ENCODE measurements around the gene CERS6. TPM values are rescaled to one million over a fixed set of nuclear protein-coding genes. Genes with fewer than 3 reads are reported as not detected.

CERS6 gene
- total RNA-seq, 1 donor from 2014 or later = 30.8 TPM

- Mint-ChIP-seq H3K36me3 (ENCODE audit: low read depth) (no peaks in the 10 kb centered on the region), H3K27me3 (ENCODE audit: low read depth) (no peaks in the 10 kb centered on the region), H3K4me1 (ENCODE audit: low read depth) (no peaks in the 10 kb centered on the region), H3K27ac (ENCODE audit: unreplicated experiment) (no peak overlapping the region), H3K4me3 (ENCODE audit: unreplicated experiment) (no peak overlapping the region), H3K9me3 (ENCODE audit: low read depth) (no peaks in the 10 kb centered on the region)
- TF ChIP-seq, protein P1, sequence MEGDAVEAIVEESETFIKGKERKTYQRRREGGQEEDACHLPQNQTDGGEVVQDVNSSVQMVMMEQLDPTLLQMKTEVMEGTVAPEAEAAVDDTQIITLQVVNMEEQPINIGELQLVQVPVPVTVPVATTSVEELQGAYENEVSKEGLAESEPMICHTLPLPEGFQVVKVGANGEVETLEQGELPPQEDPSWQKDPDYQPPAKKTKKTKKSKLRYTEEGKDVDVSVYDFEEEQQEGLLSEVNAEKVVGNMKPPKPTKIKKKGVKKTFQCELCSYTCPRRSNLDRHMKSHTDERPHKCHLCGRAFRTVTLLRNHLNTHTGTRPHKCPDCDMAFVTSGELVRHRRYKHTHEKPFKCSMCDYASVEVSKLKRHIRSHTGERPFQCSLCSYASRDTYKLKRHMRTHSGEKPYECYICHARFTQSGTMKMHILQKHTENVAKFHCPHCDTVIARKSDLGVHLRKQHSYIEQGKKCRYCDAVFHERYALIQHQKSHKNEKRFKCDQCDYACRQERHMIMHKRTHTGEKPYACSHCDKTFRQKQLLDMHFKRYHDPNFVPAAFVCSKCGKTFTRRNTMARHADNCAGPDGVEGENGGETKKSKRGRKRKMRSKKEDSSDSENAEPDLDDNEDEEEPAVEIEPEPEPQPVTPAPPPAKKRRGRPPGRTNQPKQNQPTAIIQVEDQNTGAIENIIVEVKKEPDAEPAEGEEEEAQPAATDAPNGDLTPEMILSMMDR (IDR thresholded peaks at IDR 0.05) = no peak
- DNase-seq (ENCODE audit: low spot score) = no peak
Measured at GRCh38 chr2:168810235-168810634, 354.2 kb downstream of the CERS6 start.

DNA sequence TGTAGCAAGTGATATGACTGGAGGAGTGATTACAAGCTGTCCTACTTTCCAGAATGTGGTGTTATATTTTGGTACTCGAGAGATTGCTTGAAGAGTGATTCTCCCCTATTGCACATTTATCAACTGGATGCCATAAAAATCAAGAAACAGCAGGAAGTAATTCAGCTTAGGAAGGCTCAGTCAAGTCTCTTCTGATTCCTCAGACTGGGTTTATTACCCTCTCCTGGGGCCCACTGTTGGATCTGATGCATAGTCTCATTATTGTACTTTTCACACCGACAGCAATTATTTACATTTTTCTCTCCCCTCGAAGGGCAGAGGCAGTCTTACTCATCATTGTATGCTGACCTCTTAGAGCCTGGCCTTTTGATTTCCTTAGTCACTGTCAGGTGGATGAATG is 355.6 kb downstream of the CERS6 start:
- no peaks in the 10 kb centered on the region for H3K36me3 Mint-ChIP-seq (ENCODE audit: low read depth)
- DNase-seq (ENCODE audit: low spot score) = no peak
- H3K27ac Mint-ChIP-seq (ENCODE audit: unreplicated experiment) = no peak overlapping the region
- H3K27me3 Mint-ChIP-seq (ENCODE audit: low read depth) = no peaks in the 10 kb centered on the region
- peaks cover 5% of the 10 kb centered on the region for H3K4me1 Mint-ChIP-seq (ENCODE audit: low read depth)
- H3K9me3 Mint-ChIP-seq (ENCODE audit: low read depth) = no peaks in the 10 kb centered on the region
- no peak overlapping the region for H3K4me3 Mint-ChIP-seq (ENCODE audit: unreplicated experiment)
- TF ChIP-seq, protein P1 (IDR thresholded peaks at IDR 0.05) = no peak

DNA sequence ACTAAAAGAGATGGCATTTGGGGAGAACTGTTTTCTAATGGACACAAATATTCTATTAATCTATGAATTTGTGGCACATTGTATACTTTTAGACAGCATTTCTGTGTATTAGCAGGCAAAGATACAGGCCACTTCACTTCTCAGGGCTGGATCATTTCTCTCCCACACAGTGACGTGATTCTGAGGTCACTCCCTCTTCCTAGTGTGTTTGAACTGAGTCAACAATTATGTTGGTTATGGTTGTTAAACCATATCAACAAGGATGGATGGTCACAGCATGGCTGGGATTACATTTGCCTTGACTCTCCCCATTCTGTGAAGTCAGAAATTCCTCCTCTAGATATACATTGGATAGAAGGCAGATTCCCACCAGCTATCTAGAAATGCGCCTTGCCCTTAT is 358.0 kb downstream of the CERS6 start:
- H3K27ac Mint-ChIP-seq (ENCODE audit: unreplicated experiment) = no peak overlapping the region
- peaks cover 9% of the 10 kb centered on the region for H3K4me1 Mint-ChIP-seq (ENCODE audit: low read depth)
- H3K27me3 Mint-ChIP-seq (ENCODE audit: low read depth) = no peaks in the 10 kb centered on the region

DNA sequence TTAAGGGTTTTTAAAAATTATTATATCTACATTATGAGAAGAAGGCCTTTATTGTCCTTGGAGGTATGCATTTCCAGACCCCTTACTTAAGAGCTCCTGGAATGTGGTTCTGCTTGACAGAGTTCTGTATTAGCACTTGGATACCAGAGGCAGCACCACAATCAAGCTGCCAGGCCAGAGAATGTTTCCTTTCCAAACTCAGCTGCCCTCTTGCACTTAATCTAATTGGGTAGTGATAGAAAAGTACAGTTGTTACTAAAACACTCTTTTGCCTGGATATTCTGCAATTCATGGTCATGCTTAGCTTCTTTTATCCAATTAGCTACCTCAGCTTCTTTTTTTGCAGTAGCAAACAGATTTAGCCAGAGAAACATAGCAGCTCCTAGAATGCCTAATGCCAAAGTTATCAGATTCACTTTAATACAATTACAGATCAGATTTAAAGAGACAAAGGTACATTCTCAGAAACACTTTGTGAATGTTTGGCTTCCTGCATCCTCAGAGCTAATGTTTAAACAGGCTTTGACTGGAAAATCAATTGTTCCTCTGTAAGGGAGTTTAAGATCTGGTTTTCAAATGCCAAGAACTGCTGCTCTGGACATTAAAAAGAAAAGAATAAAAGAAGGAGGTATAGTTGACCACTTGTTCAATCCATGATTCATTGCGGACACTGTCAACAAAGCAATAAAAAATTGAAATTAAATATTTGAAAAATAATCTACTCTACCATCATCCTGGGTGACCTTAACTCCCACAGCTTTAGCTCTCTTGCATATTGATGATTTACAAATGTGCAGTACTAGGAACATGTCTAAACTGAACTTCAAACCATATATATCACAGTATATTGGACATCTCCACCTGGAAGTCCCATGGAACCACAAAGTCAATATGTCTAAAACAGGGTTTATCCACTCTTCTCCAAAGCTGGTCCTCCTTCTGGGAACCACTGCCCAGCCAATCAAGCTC is 359.2 kb downstream of the CERS6 start:
- Mint-ChIP-seq H3K36me3 (ENCODE audit: low read depth) (no peaks in the 10 kb centered on the region), H3K4me1 (ENCODE audit: low read depth) (peaks cover 16% of the 10 kb centered on the region), H3K9me3 (ENCODE audit: low read depth) (no peaks in the 10 kb centered on the region), H3K27me3 (ENCODE audit: low read depth) (no peaks in the 10 kb centered on the region), H3K27ac (ENCODE audit: unreplicated experiment) (no peak overlapping the region), H3K4me3 (ENCODE audit: unreplicated experiment) (no peak overlapping the region)
- no peak for DNase-seq (ENCODE audit: low spot score)
- TF ChIP-seq, protein P1 (IDR thresholded peaks at IDR 0.05) = no peak

More for the DNA sequence above, 358.0 kb downstream of the CERS6 start:
- Mint-ChIP-seq H3K36me3 (ENCODE audit: low read depth) (no peaks in the 10 kb centered on the region), H3K4me3 (ENCODE audit: unreplicated experiment) (no peak overlapping the region), H3K9me3 (ENCODE audit: low read depth) (no peaks in the 10 kb centered on the region)
- TF ChIP-seq, protein P1 (IDR thresholded peaks at IDR 0.05) = no peak
- no peak for DNase-seq (ENCODE audit: low spot score)

- Mint-ChIP-seq H3K4me3 (ENCODE audit: unreplicated experiment) (no peak overlapping the region), H3K9me3 (ENCODE audit: low read depth) (no peaks in the 10 kb centered on the region), H3K36me3 (ENCODE audit: low read depth) (no peaks in the 10 kb centered on the region), H3K4me1 (ENCODE audit: low read depth) (peaks cover 16% of the 10 kb centered on the region), H3K27ac (ENCODE audit: unreplicated experiment) (peak overlapping the region; percentile 80), H3K27me3 (ENCODE audit: low read depth) (no peaks in the 10 kb centered on the region)
- TF ChIP-seq, protein P1 (IDR thresholded peaks at IDR 0.05) = no peak
- no peak for DNase-seq (ENCODE audit: low spot score)
Measured at GRCh38 chr2:168816369-168816768, 360.3 kb downstream of the CERS6 start.
